ENCODE results near the gene SCLT1. TPM values are rescaled to one million over a fixed set of nuclear protein-coding genes. Genes with fewer than 3 reads are reported as not detected.

Gene SCLT1
- total and polyA plus RNA-seq, 2 of the 13 experiments (the other 11 are each of a cell fraction or from before 2014, with no cell fraction given): 1.5 to 8.7 TPM

DNA sequence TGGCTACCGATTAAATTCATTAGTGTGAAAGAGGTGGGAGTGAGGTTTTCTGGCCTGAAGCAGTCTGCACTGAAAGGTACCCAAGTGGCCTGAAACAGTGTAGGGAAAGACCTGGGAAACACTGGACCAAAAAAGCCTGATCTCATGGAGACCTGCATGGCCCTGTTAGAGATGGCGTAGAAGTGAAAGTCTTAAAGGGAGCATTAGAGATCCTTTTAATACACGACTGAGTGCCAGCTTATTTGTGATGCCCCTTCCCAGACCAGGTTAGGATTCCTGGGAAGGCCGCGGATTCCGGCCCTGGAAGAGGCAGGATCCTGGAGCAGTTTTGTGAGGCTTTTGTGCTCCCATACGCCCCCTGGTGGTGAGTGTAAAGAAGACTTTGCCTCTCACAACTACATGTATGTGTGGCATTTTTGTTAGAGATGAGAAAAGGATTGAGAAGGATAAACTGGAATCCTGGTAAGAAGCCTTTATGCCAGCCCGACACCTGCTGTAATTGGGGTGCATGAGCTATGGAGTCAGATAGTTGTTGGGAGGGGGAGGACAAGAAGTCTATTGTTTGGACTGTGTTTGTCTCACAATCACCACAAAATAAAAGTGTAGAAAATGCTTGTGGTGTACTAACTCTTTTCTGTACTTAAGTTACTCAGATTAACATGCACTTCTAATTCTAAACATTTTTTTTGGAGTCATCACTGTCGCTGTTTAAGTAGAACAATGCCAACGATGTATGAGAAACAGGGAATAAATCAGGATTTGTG lies 229.8 kb downstream of the SCLT1 start:
- Histone ChIP-seq H3K27me3 (ENCODE audit: control insufficient read depth in 1 of 2, insufficient read depth in 2 of 2, low read length in 2 of 2) (no peaks in the 10 kb centered on the region), H3K79me2 (ENCODE audit: insufficient read depth, low read length) (no peaks in the 10 kb centered on the region), H3K27ac (ENCODE audit: extremely low read length, insufficient read depth, low read length) (no peak overlapping the region), H3K9ac (ENCODE audit: insufficient read depth, low read depth, low read length) (no peak overlapping the region), H4K20me1 (ENCODE audit: insufficient read depth, low read length) (peaks cover 7% of the 10 kb centered on the region; the same call in 1 of the 2 replicates), H3K4me3 (replicated peaks in 1 of 3; ENCODE audit: insufficient read depth in 1 of 3, low read depth in 2 of 3, low read length in 3 of 3) (no peak overlapping the region), H3K36me3 (replicated peaks in 1 of 2; ENCODE audit: control insufficient read depth in 1 of 2, insufficient read depth in 2 of 2, low read length in 2 of 2) (peaks cover 23 to 53% of the 10 kb centered on the region in 2 experiments), H3K4me1 (ENCODE audit: insufficient read depth, low read length) (peaks cover 18% of the 10 kb centered on the region), H3K9me3 (ENCODE audit: low read length) (no peaks in the 10 kb centered on the region), H3K4me2 (ENCODE audit: low read depth, low read length) (no peak overlapping the region), H2AFZ (ENCODE audit: low read length) (no peak overlapping the region)
- POLR2A ChIA-PET: no interaction called here
- CTCF ChIA-PET (ENCODE audit: low intra/inter-chr PET ratio, low total read pairs): interaction anchor here (0.8 to 3.0 kb wide), 4 partner anchors 54 to 298 kb away, joined by 3 to 20 read pairs (median 12); partner anchors contain the start of gene JADE1
- intact Hi-C loops (cut with micrococcal nuclease; ENCODE audit: unreplicated experiment): loop anchor here (1.0 to 10.0 kb wide), 6 partner anchors 54 to 409 kb away; partner anchors contain the start of genes C4orf33, JADE1 and SCLT1
- BruUV-seq (replicated peaks): no TSS peak
- peak; percentile 85 for ATAC-seq
- 59% methylated on average over 10 of the region's 10 CpGs for WGBS (ENCODE audit: low lambda C conversion rate)
- FAIRE-seq: peak; percentile 77
- in situ Hi-C loops (cut with HindIII; ENCODE audit: extremely low pct_ligation_motif_present, low pct_unique_long_range_greater_than_20kb): loop anchor here (5.0 kb wide), 2 partner anchors 51 to 296 kb away; no protein-coding TSS in a partner anchor
- peak; percentile 69 for DNase-seq (ENCODE audit: low spot score)
- TF ChIP-seq RAD21 (CRISPR knock-in tag; IDR thresholded peaks at IDR 0.05): peak; percentile 70
- TF ChIP-seq, protein P1, sequence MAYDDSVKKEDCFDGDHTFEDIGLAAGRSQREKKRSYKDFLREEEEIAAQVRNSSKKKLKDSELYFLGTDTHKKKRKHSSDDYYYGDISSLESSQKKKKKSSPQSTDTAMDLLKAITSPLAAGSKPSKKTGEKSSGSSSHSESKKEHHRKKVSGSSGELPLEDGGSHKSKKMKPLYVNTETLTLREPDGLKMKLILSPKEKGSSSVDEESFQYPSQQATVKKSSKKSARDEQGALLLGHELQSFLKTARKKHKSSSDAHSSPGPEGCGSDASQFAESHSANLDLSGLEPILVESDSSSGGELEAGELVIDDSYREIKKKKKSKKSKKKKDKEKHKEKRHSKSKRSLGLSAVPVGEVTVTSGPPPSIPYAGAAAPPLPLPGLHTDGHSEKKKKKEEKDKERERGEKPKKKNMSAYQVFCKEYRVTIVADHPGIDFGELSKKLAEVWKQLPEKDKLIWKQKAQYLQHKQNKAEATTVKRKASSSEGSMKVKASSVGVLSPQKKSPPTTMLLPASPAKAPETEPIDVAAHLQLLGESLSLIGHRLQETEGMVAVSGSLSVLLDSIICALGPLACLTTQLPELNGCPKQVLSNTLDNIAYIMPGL (CRISPR knock-in tag; IDR thresholded peaks at IDR 0.05; ENCODE audit: borderline replicate concordance in 1 of 2, low read depth in 1 of 2): 0 out of 4 replicates have a peak, but pooled peaks of 1 of the 2 experiments have one; percentile 43
- TF ChIP-seq GABPB1 (CRISPR knock-in tag; IDR thresholded peaks at IDR 0.05): no peak
- TF ChIP-seq, protein P2, sequence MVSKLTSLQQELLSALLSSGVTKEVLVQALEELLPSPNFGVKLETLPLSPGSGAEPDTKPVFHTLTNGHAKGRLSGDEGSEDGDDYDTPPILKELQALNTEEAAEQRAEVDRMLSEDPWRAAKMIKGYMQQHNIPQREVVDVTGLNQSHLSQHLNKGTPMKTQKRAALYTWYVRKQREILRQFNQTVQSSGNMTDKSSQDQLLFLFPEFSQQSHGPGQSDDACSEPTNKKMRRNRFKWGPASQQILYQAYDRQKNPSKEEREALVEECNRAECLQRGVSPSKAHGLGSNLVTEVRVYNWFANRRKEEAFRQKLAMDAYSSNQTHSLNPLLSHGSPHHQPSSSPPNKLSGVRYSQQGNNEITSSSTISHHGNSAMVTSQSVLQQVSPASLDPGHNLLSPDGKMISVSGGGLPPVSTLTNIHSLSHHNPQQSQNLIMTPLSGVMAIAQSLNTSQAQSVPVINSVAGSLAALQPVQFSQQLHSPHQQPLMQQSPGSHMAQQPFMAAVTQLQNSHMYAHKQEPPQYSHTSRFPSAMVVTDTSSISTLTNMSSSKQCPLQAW (CRISPR knock-in tag; IDR thresholded peaks at IDR 0.05): peak; percentile 27; the same call in 1 of the 2 replicates
- TF ChIP-seq ZNF501 (CRISPR knock-in tag; IDR thresholded peaks at IDR 0.05): 0 out of 2 replicates have a peak, but pooled peaks have one; percentile 38
- peak; percentile 93 for TF ChIP-seq SMC3 (IDR thresholded peaks at IDR 0.05; ENCODE audit: low read length)
- TF ChIP-seq, protein P3, sequence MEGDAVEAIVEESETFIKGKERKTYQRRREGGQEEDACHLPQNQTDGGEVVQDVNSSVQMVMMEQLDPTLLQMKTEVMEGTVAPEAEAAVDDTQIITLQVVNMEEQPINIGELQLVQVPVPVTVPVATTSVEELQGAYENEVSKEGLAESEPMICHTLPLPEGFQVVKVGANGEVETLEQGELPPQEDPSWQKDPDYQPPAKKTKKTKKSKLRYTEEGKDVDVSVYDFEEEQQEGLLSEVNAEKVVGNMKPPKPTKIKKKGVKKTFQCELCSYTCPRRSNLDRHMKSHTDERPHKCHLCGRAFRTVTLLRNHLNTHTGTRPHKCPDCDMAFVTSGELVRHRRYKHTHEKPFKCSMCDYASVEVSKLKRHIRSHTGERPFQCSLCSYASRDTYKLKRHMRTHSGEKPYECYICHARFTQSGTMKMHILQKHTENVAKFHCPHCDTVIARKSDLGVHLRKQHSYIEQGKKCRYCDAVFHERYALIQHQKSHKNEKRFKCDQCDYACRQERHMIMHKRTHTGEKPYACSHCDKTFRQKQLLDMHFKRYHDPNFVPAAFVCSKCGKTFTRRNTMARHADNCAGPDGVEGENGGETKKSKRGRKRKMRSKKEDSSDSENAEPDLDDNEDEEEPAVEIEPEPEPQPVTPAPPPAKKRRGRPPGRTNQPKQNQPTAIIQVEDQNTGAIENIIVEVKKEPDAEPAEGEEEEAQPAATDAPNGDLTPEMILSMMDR (CRISPR knock-in tag; IDR thresholded peaks at IDR 0.05): peak; percentile 81
- TF ChIP-seq, protein P4, sequence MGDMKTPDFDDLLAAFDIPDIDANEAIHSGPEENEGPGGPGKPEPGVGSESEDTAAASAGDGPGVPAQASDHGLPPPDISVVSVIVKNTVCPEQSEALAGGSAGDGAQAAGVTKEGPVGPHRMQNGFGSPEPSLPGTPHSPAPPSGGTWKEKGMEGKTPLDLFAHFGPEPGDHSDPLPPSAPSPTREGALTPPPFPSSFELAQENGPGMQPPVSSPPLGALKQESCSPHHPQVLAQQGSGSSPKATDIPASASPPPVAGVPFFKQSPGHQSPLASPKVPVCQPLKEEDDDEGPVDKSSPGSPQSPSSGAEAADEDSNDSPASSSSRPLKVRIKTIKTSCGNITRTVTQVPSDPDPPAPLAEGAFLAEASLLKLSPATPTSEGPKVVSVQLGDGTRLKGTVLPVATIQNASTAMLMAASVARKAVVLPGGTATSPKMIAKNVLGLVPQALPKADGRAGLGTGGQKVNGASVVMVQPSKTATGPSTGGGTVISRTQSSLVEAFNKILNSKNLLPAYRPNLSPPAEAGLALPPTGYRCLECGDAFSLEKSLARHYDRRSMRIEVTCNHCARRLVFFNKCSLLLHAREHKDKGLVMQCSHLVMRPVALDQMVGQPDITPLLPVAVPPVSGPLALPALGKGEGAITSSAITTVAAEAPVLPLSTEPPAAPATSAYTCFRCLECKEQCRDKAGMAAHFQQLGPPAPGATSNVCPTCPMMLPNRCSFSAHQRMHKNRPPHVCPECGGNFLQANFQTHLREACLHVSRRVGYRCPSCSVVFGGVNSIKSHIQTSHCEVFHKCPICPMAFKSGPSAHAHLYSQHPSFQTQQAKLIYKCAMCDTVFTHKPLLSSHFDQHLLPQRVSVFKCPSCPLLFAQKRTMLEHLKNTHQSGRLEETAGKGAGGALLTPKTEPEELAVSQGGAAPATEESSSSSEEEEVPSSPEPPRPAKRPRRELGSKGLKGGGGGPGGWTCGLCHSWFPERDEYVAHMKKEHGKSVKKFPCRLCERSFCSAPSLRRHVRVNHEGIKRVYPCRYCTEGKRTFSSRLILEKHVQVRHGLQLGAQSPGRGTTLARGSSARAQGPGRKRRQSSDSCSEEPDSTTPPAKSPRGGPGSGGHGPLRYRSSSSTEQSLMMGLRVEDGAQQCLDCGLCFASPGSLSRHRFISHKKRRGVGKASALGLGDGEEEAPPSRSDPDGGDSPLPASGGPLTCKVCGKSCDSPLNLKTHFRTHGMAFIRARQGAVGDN (CRISPR knock-in tag; IDR thresholded peaks at IDR 0.05): no peak
- peak; percentile 68 for TF ChIP-seq STAG1 (CRISPR knock-in tag; IDR thresholded peaks at IDR 0.05)

Data from HepG2 (cell line).